HG03066 (cell line): ENCODE measurements around the gene EML2.

ENCODE experiments used
- ATAC-seq: cut with Tn5 transposase; IDR thresholded peaks from one replicate; pipeline ENCODE4 v1.9.1; 2021; ENCODE audit warnings: low read depth; ENCODE audit not compliant: unreplicated experiment

EML2 gene

GRCh38 chr19:45591004-45591637 lies 48.1 kb downstream of the EML2 start:
- ATAC-seq = no peak

GRCh38 chr19:45590300-45591003 lies 48.7 kb downstream of the EML2 start:
- no peak for ATAC-seq

GRCh38 chr19:45589768-45590167 lies 49.4 kb downstream of the EML2 start:
- ATAC-seq = no peak

- no peak for ATAC-seq
Observed at GRCh38 chr19:45587873-45588272, 51.3 kb downstream of the EML2 start.

- ATAC-seq = no peak
Observed at GRCh38 chr19:45585158-45585577, 54.0 kb downstream of the EML2 start.

- peak; percentile 84 for ATAC-seq
Observed at GRCh38 chr19:45584332-45585157, 54.7 kb downstream of the EML2 start, which contains the start of gene OPA3. OPA3 (minus strand) TSS chr19:45584802; CDS start chr19:45584764, 38 bp downstream.

GRCh38 chr19:45581576-45581975 lies 57.6 kb downstream of the EML2 start:
- no peak for ATAC-seq

- ATAC-seq = no peak
Observed at GRCh38 chr19:45578861-45579260, 60.3 kb downstream of the EML2 start.

- no peak for ATAC-seq
Observed at GRCh38 chr19:45577111-45577905, 61.9 kb downstream of the EML2 start.

GRCh38 chr19:45576682-45577081 lies 62.5 kb downstream of the EML2 start:
- no peak for ATAC-seq

- ATAC-seq = no peak
Observed at GRCh38 chr19:45575216-45575615, 64.0 kb downstream of the EML2 start.

- no peak for ATAC-seq
Observed at GRCh38 chr19:45574526-45574925, 64.7 kb downstream of the EML2 start.

- no peak for ATAC-seq
Observed at GRCh38 chr19:45571457-45572220, 67.6 kb downstream of the EML2 start.

GRCh38 chr19:45569619-45570421 lies 69.4 kb downstream of the EML2 start:
- no peak for ATAC-seq

GRCh38 chr19:45568732-45569131 lies 70.5 kb downstream of the EML2 start:
- no peak for ATAC-seq

- no peak for ATAC-seq
Observed at GRCh38 chr19:45567609-45568008, 71.6 kb downstream of the EML2 start.

GRCh38 chr19:45564131-45564780 lies 74.9 kb downstream of the EML2 start:
- ATAC-seq = no peak

GRCh38 chr19:45560686-45561085 lies 78.5 kb downstream of the EML2 start:
- ATAC-seq = no peak
